ENCODE measurements around the gene EHMT1.

GRCh38 chr9:137721479-137721878 is 102.7 kb downstream of the EHMT1 start:
- TF ChIP-seq CTCF (IDR thresholded peaks at IDR 0.05 in 4 of 5, conservative IDR thresholded peaks at IDR 0.05 in 1 of 5) (no peak), POLR2A (IDR thresholded peaks at IDR 0.05) (no peak)
